GM21576 (cell line): ENCODE measurements around the gene SCIMP.
A peak's percentile ranks its signal among the peaks of the same experiment; 100 is the strongest.
"Not testable (repeated sequence)": the region's sequence is repeated elsewhere in the genome, so short reads cannot be mapped to it uniquely, and the experiment has no call there.

Source experiments
- ATAC-seq: cut with Tn5 transposase; IDR thresholded peaks from one replicate; pipeline ENCODE4 v1.9.1; 2021; ENCODE audit warnings: mild to moderate bottlenecking, moderate library complexity; ENCODE audit not compliant: unreplicated experiment

SCIMP gene

GRCh38 chr17:5191541-5192417 is 42.9 kb downstream of the SCIMP start, which contains the start of gene ZNF594:
Gene ZNF594 (minus strand): TSS chr17:5191868. CDS start chr17:5184256, 7,612 bp downstream.
- ATAC-seq: peak; percentile 90

GRCh38 chr17:5184288-5184687 is 50.4 kb downstream of the SCIMP start:
- ATAC-seq: no peak

- ATAC-seq: no peak
Measured at GRCh38 chr17:5183410-5183793, 51.3 kb downstream of the SCIMP start.

- ATAC-seq: no peak
Measured at GRCh38 chr17:5182597-5183409, 51.9 kb downstream of the SCIMP start.

- no peak for ATAC-seq
Measured at GRCh38 chr17:5181509-5182305, 53.0 kb downstream of the SCIMP start.

- no peak for ATAC-seq
Measured at GRCh38 chr17:5179003-5179402, 55.7 kb downstream of the SCIMP start.

GRCh38 chr17:5175027-5175426 is 59.6 kb downstream of the SCIMP start:
- ATAC-seq: not testable (repeated sequence)

- ATAC-seq: not testable (repeated sequence)
Measured at GRCh38 chr17:5165791-5166564, 68.7 kb downstream of the SCIMP start.

- no peak for ATAC-seq
Measured at GRCh38 chr17:5164436-5164835, 70.2 kb downstream of the SCIMP start.

- not testable (repeated sequence) for ATAC-seq
Measured at GRCh38 chr17:5161793-5162192, 72.9 kb downstream of the SCIMP start.

GRCh38 chr17:5160702-5161101 is 74.0 kb downstream of the SCIMP start:
- ATAC-seq: not testable (repeated sequence)
